ENCODE results near the gene BCAS1.

The BCAS1 gene, protein sequence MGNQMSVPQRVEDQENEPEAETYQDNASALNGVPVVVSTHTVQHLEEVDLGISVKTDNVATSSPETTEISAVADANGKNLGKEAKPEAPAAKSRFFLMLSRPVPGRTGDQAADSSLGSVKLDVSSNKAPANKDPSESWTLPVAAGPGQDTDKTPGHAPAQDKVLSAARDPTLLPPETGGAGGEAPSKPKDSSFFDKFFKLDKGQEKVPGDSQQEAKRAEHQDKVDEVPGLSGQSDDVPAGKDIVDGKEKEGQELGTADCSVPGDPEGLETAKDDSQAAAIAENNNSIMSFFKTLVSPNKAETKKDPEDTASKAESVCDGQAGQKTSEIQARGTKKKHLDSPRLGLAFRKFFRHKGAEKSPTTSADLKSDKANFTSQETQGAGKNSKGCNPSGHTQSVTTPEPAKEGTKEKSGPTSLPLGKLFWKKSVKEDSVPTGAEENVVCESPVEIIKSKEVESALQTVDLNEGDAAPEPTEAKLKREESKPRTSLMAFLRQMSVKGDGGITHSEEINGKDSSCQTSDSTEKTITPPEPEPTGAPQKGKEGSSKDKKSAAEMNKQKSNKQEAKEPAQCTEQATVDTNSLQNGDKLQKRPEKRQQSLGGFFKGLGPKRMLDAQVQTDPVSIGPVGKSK

DNA sequence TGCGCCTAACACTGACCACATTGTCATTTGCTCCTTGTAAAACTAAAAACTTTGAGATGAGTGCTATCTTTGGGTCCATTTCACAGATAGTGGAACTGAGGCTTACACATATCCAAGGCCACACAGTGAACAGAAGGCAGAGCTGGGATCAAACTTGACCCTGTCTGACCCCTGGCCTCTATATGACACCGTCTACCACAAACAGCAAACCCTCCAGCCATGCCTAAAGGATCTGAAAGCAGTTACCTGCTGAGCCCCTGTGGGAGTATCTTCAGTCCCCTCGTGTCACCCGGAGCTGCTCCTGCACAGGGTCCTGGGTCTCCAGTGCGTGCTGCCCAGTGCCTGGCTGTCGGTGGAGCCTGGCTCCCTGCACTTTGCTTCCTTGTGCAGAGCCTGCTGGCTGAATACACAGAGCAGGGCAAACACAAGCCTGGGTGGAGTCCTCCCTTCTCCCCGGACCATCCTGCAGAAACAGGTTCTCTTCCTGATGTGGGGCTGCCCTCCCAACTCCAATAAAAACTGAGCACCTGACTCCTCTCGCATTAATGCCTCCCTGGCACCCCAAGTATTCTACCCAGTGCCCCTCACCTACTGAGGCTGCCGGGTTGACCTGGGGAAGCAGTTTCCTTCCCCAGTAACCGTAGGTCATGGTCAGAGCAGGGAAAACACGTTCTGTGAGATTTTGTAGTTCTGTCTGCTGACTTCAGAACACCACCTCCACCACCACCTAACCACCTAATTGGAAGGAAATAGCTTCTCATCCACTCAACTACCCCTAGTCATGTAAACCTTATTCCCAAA lies at the start of gene BCAS1:
TSS of gene BCAS1 (minus strand) at position 408 of the 801 bp plus-strand sequence. CDS start 11,876 bp downstream, outside the sequence.
- H3K9me3 ChIP-seq (ENCODE audit: control insufficient read depth, insufficient read depth, low read length), result no peaks in the 10 kb centered on the region
- H3K4me1 ChIP-seq (ENCODE audit: control insufficient read depth, insufficient read depth, low read length), result peaks cover 25% of the 10 kb centered on the region
- H3K27me3 ChIP-seq (ENCODE audit: control insufficient read depth, insufficient read depth, low read length), result no peaks in the 10 kb centered on the region
- H3K9ac ChIP-seq (ENCODE audit: low read depth, low read length), result no peak within 1 kb of the TSS
- no peaks in the 10 kb centered on the region for H3K36me3 ChIP-seq (ENCODE audit: control insufficient read depth, insufficient read depth, low read length)
- H3K4me3 ChIP-seq (ENCODE audit: low read depth, low read length), result no peak within 1 kb of the TSS

DNA sequence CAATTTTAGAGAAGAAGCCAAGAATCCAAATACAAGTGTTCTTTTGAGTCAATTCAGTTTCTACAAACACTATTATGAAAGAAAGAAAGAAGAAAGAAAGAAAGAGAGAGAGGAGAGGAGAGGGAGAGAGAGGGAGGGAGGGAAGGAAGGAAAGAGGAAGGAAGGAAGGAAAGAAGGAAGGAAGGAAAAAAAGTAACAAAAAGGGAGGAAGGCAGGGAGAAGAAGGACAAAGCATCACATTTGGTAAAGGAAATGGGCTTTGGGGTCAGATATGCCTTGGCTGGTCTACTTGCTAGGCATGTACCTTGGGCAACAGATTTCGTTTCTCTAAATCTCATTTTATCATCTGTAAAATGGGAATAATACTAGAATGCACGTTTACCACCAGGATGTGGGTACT lies 49.4 kb upstream of the BCAS1 start:
- no peak overlapping the region for H3K9ac ChIP-seq (ENCODE audit: low read depth, low read length)
- H3K4me1 ChIP-seq (ENCODE audit: control insufficient read depth, insufficient read depth, low read length), result peaks cover 3% of the 10 kb centered on the region
- no peaks in the 10 kb centered on the region for H3K27me3 ChIP-seq (ENCODE audit: control insufficient read depth, insufficient read depth, low read length)
- H3K9me3 ChIP-seq (ENCODE audit: control insufficient read depth, insufficient read depth, low read length), result no peaks in the 10 kb centered on the region
- no peak overlapping the region for H3K4me3 ChIP-seq (ENCODE audit: low read depth, low read length)
- H3K36me3 ChIP-seq (ENCODE audit: control insufficient read depth, insufficient read depth, low read length), result no peaks in the 10 kb centered on the region

DNA sequence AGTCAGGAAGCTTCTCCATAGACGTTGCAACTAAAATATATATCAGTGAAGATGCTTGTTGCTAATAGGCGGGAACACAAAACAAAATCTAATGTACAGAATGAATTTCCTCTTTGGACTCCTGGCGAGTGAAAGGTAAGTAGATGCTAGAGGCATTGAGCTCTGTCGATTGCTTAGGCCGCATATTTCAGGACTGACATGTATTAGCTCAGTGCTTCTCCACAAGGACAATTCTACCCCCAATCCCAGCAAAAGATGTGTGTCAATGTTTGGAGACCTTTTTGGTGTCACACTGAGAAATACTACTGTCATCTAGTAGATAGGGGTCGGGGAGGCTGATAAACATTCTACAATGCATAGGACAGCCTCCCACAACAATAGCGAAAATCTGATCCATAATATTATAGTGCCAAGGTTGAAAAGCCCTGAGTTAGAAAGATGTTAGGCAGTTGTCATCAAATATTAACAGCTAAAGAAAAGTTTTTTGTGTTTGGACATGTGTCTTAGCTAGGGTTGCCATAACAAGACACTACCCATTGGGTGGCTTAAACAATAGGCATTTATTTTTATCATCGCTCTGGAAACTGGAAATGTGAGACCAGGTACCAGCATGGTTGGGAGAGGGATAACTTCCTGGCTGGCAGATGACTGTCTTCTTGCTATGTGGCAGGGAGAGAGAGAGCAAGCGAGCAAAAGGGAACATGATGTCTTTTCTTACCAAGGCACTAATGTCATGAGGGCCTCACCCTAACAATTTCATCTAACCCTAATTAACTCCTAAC lies 48.0 kb upstream of the BCAS1 start:
- Histone ChIP-seq H3K27me3 (ENCODE audit: control insufficient read depth, insufficient read depth, low read length) (no peaks in the 10 kb centered on the region), H3K9me3 (ENCODE audit: control insufficient read depth, insufficient read depth, low read length) (no peaks in the 10 kb centered on the region), H3K4me1 (ENCODE audit: control insufficient read depth, insufficient read depth, low read length) (no peaks in the 10 kb centered on the region), H3K9ac (ENCODE audit: low read depth, low read length) (no peak overlapping the region), H3K36me3 (ENCODE audit: control insufficient read depth, insufficient read depth, low read length) (no peaks in the 10 kb centered on the region), H3K4me3 (ENCODE audit: low read depth, low read length) (no peak overlapping the region)

DNA sequence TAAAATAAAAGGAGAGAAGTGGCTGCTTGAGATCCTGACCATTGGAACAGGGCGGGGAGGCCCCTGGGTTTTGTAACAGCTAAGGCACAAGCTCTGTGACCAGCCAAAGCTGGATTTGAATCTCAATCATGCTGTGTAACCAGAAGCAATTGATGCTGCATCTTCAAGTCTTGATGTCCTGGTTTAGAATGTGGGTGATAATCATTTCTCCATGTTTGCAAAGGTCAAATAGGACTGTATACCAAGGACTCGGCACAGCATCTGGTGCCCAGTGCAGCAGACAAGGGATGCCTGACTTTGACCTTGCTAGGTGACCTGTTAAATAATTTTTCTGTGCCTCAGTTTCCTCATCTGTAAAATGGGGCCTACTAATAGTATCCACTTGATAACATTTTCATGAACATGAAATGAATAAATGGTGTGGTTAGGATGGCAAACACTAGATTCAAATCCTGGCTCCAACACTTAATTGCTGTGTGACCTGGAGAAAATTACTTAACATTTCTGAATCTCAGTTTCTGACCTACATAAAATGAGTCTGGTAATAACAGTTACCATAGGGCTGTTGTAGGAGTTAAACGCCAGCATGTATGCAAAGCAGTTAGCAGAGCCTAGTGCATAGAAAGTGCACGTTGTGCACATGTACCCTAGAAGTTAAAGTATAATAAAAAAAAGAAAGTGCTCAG lies 46.3 kb upstream of the BCAS1 start:
- no peak overlapping the region for H3K4me3 ChIP-seq (ENCODE audit: low read depth, low read length)
- H3K9me3 ChIP-seq (ENCODE audit: control insufficient read depth, insufficient read depth, low read length), result no peaks in the 10 kb centered on the region
- H3K9ac ChIP-seq (ENCODE audit: low read depth, low read length), result no peak overlapping the region
- H3K36me3 ChIP-seq (ENCODE audit: control insufficient read depth, insufficient read depth, low read length), result no peaks in the 10 kb centered on the region
- H3K4me1 ChIP-seq (ENCODE audit: control insufficient read depth, insufficient read depth, low read length), result no peaks in the 10 kb centered on the region
- no peaks in the 10 kb centered on the region for H3K27me3 ChIP-seq (ENCODE audit: control insufficient read depth, insufficient read depth, low read length)

DNA sequence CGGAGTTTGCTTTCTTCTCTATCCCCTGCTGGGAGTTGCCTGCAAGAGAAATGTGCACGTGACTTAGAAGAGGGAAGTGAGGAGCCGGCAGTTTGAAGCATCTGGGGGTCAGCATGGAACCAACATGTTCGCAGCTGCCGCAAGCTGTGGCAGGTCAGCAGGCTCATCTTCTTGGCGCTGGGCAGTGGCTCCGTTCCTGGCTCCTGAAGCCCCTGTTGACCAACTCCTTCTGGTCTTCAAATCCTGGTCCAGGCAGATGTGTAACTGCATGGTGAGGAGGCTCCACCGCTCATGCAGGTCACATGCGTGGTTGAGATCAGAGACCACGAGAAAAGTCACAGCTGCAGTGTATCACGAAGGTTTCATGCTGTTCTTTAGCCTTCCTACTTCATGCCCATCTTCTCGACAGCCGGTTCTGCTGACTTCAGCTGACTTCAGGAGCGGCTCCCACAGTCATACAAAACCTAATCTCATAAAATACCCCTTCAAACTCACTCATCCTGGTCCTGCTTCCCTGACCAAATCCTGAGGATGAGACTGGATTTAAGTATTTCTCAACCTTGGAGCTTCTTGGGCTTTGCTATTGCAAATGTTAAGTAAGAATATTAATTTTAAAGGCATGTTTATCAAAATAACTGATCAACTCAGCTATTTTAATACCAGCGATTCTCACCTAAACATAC lies 44.9 kb upstream of the BCAS1 start:
- H3K27me3 ChIP-seq (ENCODE audit: control insufficient read depth, insufficient read depth, low read length), result no peaks in the 10 kb centered on the region
- no peak overlapping the region for H3K4me3 ChIP-seq (ENCODE audit: low read depth, low read length)
- no peaks in the 10 kb centered on the region for H3K9me3 ChIP-seq (ENCODE audit: control insufficient read depth, insufficient read depth, low read length)
- H3K9ac ChIP-seq (ENCODE audit: low read depth, low read length), result no peak overlapping the region
- H3K36me3 ChIP-seq (ENCODE audit: control insufficient read depth, insufficient read depth, low read length), result no peaks in the 10 kb centered on the region
- H3K4me1 ChIP-seq (ENCODE audit: control insufficient read depth, insufficient read depth, low read length), result no peaks in the 10 kb centered on the region

DNA sequence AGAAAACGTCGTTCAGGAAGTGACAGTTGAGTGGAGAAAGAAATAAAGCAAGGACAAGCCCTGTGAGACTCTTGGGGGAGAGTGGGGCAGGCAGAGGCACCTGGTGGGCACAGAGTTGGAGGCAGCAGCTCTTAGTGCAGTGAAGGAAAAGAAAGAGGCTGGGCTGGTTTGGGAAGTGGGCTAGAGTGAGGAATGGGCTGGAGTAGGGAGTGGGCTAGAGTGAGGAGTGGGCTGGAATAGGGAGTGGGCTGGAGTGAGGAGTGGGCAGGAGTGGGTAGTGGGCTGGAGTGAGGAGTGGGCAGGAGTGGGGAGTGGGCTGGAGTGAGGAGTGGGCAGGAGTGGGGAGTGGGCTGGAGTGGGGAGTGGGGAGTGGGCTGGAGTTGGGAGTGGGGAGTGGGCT lies 43.7 kb upstream of the BCAS1 start:
- Histone ChIP-seq H3K9me3 (ENCODE audit: control insufficient read depth, insufficient read depth, low read length) (no peaks in the 10 kb centered on the region), H3K4me1 (ENCODE audit: control insufficient read depth, insufficient read depth, low read length) (no peaks in the 10 kb centered on the region), H3K36me3 (ENCODE audit: control insufficient read depth, insufficient read depth, low read length) (no peaks in the 10 kb centered on the region), H3K4me3 (ENCODE audit: low read depth, low read length) (no peak overlapping the region), H3K27me3 (ENCODE audit: control insufficient read depth, insufficient read depth, low read length) (no peaks in the 10 kb centered on the region), H3K9ac (ENCODE audit: low read depth, low read length) (no peak overlapping the region)

DNA sequence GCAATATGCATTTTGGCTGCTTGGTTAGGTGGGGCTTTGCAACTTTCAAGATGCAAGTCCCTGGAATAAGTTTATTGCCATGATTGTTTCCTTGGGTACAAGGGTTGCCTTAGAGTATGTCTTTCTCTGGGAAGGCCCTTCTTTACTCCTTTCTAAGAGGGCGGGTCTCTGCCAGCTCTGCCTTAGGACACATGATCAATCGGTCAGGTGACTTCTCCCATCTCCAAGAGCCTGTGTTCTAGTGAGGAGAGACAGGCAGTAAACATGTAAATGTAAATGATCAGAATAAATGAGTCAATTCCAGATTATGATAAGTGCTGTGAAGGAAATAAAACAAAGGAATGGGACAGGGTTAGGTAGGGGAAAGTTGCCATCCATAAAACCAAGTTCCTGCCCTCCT lies 43.2 kb upstream of the BCAS1 start:
- no peak overlapping the region for H3K9ac ChIP-seq (ENCODE audit: low read depth, low read length)
- H3K9me3 ChIP-seq (ENCODE audit: control insufficient read depth, insufficient read depth, low read length), result no peaks in the 10 kb centered on the region
- no peaks in the 10 kb centered on the region for H3K36me3 ChIP-seq (ENCODE audit: control insufficient read depth, insufficient read depth, low read length)
- H3K4me1 ChIP-seq (ENCODE audit: control insufficient read depth, insufficient read depth, low read length), result no peaks in the 10 kb centered on the region
- H3K4me3 ChIP-seq (ENCODE audit: low read depth, low read length), result no peak overlapping the region
- H3K27me3 ChIP-seq (ENCODE audit: control insufficient read depth, insufficient read depth, low read length), result no peaks in the 10 kb centered on the region

DNA sequence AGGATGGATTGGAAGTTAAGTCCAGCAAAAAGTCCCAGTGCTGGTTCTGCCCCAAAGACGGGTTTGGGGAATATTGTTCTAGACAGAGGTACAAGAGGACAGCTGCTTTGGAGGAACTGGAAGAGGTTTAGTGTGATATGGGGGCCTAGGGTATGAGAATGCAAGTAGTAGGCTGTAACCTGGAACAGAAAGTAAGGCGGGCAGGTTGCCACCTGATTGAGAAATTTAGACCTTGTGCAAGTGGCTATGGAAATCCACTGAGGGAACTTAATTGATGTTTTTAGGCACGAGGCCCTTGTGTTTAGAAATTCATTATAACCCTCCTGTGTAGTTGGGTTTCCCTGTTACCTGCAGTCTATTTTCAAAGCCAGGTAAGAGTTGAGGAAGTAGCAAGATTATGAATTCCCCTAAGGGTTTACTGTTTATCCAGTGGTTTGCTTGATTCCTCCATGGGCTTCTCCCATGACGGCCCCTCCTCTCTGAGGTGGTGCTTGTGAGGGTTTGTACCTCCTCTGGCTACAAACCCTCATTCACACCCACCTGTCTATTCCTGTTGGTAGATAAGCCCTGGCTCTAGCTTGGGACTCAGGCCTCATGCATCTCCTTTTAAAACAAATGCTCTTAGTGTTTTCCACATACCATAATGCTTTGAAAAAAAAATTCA lies 42.0 kb upstream of the BCAS1 start:
- no peak overlapping the region for H3K9ac ChIP-seq (ENCODE audit: low read depth, low read length)
- H3K4me1 ChIP-seq (ENCODE audit: control insufficient read depth, insufficient read depth, low read length), result no peaks in the 10 kb centered on the region
- H3K36me3 ChIP-seq (ENCODE audit: control insufficient read depth, insufficient read depth, low read length), result no peaks in the 10 kb centered on the region
- no peaks in the 10 kb centered on the region for H3K27me3 ChIP-seq (ENCODE audit: control insufficient read depth, insufficient read depth, low read length)
- no peak overlapping the region for H3K4me3 ChIP-seq (ENCODE audit: low read depth, low read length)
- no peaks in the 10 kb centered on the region for H3K9me3 ChIP-seq (ENCODE audit: control insufficient read depth, insufficient read depth, low read length)

DNA sequence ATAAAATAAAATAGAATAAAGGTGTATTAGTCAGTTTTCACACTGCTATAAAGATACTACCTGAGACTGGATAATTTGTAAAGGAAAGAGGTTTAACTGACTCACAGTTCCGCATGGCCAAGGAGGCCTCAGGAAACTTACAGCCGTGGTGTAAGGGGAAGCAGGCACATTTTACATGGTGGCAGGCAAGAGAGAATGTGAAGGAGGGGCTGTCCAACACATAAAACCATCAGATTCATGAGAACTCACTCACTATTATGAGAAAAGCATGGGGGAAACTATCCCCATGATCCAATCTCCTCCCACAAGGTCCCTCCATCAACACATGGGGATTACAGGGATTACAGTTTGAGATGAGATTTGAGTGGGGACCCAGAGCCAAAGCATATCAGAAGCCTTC lies 41.1 kb upstream of the BCAS1 start:
- no peaks in the 10 kb centered on the region for H3K4me1 ChIP-seq (ENCODE audit: control insufficient read depth, insufficient read depth, low read length)

DNA sequence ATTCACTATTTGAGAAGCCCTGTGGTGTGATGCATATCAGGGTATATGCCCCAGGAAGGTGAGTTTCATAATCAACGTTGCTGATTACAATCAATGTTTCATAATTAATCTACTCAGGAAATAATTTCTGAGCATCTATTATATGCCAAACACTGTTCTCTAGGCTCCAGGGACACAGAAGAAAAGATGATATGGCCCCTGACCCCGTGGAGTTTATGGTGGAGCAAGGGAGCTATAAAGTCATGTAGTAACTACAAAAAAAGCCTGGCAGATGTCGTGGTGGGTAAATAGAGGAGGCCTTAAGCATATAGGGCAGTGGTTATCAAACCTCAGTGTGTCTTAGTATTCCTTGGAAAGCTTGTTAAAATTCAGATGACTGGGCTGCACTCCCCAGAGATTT lies 40.1 kb upstream of the BCAS1 start:
- Histone ChIP-seq H3K4me3 (ENCODE audit: low read depth, low read length) (no peak overlapping the region), H3K9ac (ENCODE audit: low read depth, low read length) (no peak overlapping the region), H3K36me3 (ENCODE audit: control insufficient read depth, insufficient read depth, low read length) (no peaks in the 10 kb centered on the region), H3K27me3 (ENCODE audit: control insufficient read depth, insufficient read depth, low read length) (no peaks in the 10 kb centered on the region), H3K9me3 (ENCODE audit: control insufficient read depth, insufficient read depth, low read length) (no peaks in the 10 kb centered on the region), H3K4me1 (ENCODE audit: control insufficient read depth, insufficient read depth, low read length) (no peaks in the 10 kb centered on the region)

More for the DNA sequence above, 41.1 kb upstream of the BCAS1 start:
- H3K27me3 ChIP-seq (ENCODE audit: control insufficient read depth, insufficient read depth, low read length), result no peaks in the 10 kb centered on the region
- no peaks in the 10 kb centered on the region for H3K9me3 ChIP-seq (ENCODE audit: control insufficient read depth, insufficient read depth, low read length)
- H3K36me3 ChIP-seq (ENCODE audit: control insufficient read depth, insufficient read depth, low read length), result no peaks in the 10 kb centered on the region
- no peak overlapping the region for H3K4me3 ChIP-seq (ENCODE audit: low read depth, low read length)
- H3K9ac ChIP-seq (ENCODE audit: low read depth, low read length), result no peak overlapping the region
